Cerebellar nuclear complex (tissue), 1 donor: ENCODE results near the gene MPZL2.

Experiments used
- DNase-seq, 2 experiments: peaks; one replicate each; lab custom pipeline; 2025; lab: John Stamatoyannopoulos, UW

The MPZL2 gene

DNA sequence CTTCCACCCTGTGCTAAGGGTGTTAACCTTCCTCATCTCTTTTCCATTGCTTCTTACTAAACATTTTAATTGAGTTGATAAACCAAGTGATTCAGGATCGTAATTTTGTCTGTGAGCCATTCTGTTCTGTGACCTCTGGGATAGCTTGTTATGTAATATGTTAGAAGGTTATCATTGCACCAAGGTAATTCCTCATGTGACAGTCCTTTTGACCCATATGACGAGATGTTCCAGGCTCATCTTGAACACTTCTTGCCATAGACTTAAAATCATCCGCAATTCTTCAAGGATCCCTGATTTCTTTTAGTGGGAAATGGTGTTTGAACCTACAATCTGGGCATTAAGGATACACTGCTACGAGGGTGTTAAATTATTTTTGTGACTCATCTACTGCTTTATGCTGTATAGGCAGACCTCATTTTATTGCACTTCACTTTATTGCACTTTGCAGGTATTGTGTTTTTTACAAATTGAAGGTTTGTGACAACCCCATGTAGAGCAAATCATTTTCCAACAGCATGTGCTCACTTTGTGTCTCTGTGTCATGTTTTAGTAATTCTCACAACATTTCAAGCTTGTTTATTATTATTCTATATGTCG, 19.0 kb upstream of the MPZL2 start:
- DNase-seq: no peak

- DNase-seq: no peak
Observed at GRCh38 chr11:118282606-118283005, 18.5 kb upstream of the MPZL2 start.

- no peak for DNase-seq
Observed at GRCh38 chr11:118281284-118281683, 17.2 kb upstream of the MPZL2 start.

GRCh38 chr11:118277312-118277711, 13.2 kb upstream of the MPZL2 start:
- DNase-seq: no peak

- no peak for DNase-seq
Observed at GRCh38 chr11:118276422-118276821, 12.3 kb upstream of the MPZL2 start.

- DNase-seq: no peak
Observed at GRCh38 chr11:118275176-118275575, 11.1 kb upstream of the MPZL2 start.

DNA sequence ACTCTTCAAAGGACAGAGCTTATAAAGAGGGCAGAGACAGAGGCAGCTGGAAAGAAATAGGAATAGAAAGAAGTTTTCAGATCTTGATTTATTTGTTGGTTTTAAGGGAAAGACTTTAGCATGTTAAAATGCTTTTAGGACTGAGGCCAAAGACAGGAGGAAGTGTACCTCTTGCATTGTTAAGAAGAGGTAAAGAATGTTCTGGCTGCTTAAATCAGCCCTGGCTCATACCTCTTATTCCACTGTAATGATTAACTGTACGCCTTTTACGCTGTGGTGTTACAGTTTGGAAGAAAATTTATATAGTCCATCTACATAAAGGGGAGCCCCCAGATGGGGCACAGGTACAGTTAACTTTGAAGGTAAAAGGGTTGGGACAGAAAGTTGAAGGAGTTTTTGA, 10.1 kb upstream of the MPZL2 start:
- no peak for DNase-seq

- no peak for DNase-seq
Observed at GRCh38 chr11:118272001-118272400, 7.9 kb upstream of the MPZL2 start.

DNA sequence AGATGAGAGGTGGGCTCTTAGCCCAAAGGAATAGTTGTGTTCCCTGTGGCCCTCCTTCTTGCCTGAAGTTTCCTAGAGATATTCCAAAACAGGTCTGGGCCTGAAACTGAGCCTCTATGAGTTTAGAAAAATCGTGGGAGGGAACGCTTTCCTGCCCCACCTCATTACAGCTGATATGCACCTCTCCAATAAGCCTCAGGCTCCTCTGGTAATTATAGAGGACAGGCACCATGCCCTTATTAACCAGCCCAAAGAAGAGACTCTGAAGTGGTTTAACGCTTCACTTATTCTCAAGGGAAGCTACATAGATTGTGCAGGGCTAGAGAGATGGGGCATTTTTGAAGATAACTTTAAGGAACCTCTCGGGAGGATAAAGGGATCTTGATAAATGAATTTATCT, 3.4 kb upstream of the MPZL2 start:
- no peak for DNase-seq

- no peak for DNase-seq
Observed at GRCh38 chr11:118265954-118266353, 1.9 kb upstream of the MPZL2 start.

DNA sequence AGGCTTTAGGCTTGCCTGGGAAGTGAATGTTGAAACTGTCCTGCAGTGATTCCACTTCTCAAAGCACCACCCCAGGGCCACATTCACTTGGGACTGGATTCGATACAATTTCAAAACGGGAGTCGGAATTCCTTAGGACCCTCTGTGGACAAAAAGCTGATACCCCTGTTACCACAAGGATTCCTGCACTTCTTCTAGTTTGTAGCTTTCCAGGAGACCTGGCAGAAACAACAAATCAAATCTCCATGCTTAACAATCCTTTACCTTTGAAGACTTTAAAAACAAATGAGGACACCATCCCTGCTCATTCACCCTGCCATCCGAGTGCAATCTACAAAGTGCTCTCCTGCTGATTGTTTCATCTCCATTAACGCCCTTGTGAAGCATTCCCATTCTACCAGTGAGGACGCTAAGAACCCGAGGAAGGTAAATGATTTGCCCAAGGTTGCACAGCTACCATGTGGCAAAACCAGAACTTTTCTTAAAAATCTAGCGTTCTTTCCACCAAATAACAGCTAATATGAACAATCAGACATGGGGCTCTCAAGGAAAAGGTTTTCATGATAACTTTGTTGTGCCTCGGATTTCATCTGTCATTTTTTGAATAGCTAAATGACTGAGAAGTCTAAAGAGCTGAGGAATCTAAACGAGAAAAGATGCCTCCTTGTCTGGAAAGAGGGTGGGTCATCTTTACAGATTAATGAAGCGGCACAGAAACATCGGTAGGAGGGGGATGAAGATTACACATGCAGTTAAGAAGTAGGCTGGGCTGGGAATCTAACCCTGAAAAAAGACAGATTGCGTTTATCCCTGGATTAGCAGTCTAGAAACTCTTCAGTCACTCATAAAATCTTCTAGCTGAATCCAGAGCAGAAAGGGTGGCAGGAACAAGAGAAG, 720 bp upstream of the MPZL2 start:
- no peak for DNase-seq

- no peak for DNase-seq
Observed at GRCh38 chr11:118263112-118263511, 985 bp downstream of the MPZL2 start.

- DNase-seq: no peak
Observed at GRCh38 chr11:118260353-118260752, 3.7 kb downstream of the MPZL2 start.

DNA sequence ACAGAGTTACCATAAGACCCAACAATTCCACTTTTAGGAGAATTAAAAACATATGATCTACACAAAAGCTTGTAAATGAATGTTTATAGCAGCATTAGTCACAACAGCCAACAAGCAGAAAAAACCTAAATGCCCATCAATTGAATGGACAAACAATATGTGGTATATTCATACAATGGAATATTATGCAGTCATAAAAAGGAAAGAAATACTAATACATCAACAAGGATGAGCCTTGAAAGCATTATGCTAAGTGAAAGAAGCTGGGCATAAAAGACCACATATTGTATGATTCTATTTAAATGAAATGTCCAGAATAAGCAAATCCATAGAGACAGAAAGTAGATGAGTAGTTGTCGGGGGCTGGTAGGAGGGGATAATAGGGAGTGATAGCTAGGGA, 5.0 kb downstream of the MPZL2 start:
- no peak for DNase-seq

DNA sequence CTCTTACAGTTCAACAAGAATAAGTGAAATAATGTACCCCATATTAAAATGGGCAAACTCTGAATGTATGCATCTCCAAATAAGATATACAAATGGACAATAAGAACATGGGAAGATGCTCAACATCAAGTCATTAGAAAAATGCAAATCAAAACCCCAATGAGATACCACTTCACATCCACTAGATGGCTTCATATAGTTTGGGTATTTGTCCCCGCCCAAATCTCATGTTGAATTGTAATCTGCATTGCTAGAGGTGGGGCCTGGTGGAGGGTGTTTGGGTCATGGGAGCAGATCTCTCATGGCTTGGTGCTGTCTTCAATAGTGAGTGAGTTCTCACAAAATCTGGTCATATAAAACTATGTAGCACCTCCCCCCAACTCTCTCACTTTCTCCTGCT, 5.7 kb downstream of the MPZL2 start:
- DNase-seq: no peak

DNA sequence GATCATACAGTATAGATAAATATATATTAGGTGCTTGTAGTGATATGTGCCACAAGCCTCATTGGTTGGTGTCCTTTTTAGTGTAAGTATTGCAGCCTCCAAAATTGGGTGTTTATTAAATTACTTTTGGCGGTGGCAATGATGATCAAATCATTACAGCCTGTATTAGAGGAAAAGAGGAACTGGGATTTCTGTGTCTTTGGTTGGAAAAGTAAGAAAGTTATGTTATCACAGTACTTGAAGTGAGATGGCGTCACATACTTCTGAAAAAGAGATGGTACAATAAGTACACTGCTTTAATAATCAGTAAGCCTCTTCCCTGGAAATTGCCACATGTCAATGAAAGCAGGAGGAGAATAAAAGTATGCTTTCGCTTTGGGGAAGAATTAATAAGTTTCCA, 11.4 kb downstream of the MPZL2 start:
- no peak for DNase-seq

DNA sequence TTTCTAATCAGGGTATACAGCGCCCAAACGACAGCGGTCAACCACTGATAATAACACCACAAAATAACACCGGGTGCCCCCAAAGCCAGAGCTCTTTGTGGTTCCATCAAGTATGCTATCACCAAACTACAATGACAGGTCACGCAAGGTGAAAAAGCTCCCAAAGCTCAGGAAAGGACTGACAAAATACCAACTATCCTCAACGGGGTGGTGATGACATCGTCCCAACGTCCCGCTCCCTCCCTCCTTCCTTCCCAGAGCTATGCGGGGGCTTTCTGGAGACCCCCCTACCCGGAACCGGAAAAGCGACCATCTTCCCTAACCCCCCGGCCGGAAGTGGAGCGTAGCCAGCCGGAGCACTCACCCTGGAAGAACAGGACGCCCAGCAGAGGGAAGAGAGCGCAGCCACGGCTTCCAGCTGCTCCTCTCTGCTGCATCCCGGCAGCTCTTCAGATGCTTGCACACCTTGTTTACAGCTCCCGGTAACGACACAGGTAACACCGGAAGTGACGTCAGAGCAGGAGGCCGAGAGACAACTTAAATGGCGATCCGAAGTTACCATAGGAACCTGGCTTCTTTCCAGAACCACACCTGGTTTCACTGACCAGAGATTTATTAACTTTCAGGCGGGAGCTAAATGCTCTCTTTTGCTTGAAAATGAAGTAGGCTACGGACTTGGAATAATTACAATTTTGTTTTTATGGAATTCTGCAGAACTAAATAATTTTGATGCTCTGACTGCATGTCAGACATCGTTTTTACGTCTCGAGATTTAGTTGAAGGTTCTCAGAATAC, 12.0 kb downstream of the MPZL2 start, which contains the start of gene MPZL3:
Gene MPZL3, minus strand, starts transcription at position 508 of the 795 bp plus-strand sequence. Its CDS starts 71 bp downstream, at position 437.
- peak in 1 of 2 experiments; percentile 66 for DNase-seq

DNA sequence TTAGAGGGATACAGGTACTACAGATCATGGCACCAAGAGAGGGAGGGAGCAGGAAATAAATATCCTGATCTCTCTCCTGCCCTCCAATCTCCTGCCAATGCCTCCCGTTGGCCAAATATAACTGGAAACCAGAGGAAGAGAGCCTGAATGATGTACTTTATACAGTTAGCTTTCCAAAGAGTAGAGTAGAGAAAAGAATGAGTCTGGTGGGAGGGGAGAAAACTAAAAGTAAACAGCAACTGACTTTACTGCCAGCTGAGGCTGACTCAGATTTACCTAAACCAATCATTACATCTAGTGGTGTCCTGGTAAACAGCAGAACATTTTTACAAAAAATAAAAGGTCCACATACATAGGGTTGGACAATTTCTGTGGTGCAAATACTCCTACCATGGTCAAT, 17.1 kb downstream of the MPZL2 start:
- no peak for DNase-seq

- DNase-seq: no peak
Observed at GRCh38 chr11:118245936-118246562, 18.0 kb downstream of the MPZL2 start.

- DNase-seq: no peak
Observed at GRCh38 chr11:118243993-118244762, 19.9 kb downstream of the MPZL2 start.

DNA sequence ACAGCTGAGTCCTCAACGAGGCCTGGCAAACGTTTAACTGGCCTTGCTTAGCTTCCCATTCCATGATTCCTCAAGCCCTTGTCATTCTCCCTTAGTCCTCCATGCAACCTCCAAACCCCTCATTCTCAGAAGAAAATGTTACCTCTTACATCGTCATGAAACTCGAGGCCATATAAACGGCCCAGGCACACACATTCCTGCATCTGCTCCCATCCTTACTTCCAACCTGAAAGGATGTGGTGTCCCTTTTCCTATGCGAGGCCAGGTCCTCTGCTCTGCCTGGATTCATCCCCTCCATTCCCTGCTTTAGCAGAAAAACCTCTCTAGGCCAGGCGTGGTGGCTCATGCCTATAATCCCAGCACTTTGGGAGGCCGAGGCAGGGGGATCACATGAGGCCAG, 20.9 kb downstream of the MPZL2 start:
- no peak for DNase-seq

GRCh38 chr11:118241764-118242098, 22.4 kb downstream of the MPZL2 start:
- DNase-seq: no peak
